GM23338 (cell line): ENCODE data around the gene IHH.

Experiments
- CREB1 ChIP-seq: fragments of 250-450 bp; sonication (Bioruptor Pico); IDR thresholded peaks from 2 replicates; pipeline ENCODE4 v1.5.0; 2020; ENCODE audit warnings: low read depth, mild to moderate bottlenecking, moderate library complexity
- ETS1 ChIP-seq: IDR thresholded peaks from 2 replicates; pipeline ENCODE4 v1.6.1; 2016; ENCODE audit warnings: antibody characterized with exemption
- EZH2 ChIP-seq: fragments of 200-600 bp; sonication (generic); IDR thresholded peaks from one replicate; pipeline ENCODE4 v1.8.0; 2017; ENCODE audit warnings: antibody characterized with exemption, mild to moderate bottlenecking, low read depth; ENCODE audit not compliant: unreplicated experiment
- EZH2phosphoT487 ChIP-seq: fragments of 200-600 bp; sonication (generic); IDR thresholded peaks from one replicate; pipeline ENCODE4 v1.8.1; 2018; ENCODE audit warnings: antibody characterized with exemption; ENCODE audit not compliant: unreplicated experiment
- NANOG ChIP-seq: IDR thresholded peaks from 2 replicates; pipeline ENCODE4 v1.6.1; 2016; ENCODE audit warnings: antibody characterized with exemption, borderline replicate concordance
- POLR2AphosphoS5 ChIP-seq: IDR thresholded peaks from 2 replicates; pipeline ENCODE4 v1.6.1; 2016; ENCODE audit warnings: antibody characterized with exemption, low read depth
- REST ChIP-seq: IDR thresholded peaks from one replicate; pipeline ENCODE4 v1.6.1; 2018; ENCODE audit warnings: antibody characterized with exemption; ENCODE audit not compliant: unreplicated experiment
- TF ChIP-seq, protein P1 (sequence below), 2 experiments: fragments of 200-600 bp in 1 of 2; sonication (generic) in 1 of 2; conservative IDR thresholded peaks; 2 replicates each; pipeline versions ENCODE4 v1.5.1 to v1.6.1; 2016 to 2017; ENCODE audit warnings: antibody characterized with exemption in 2 of 2, low read depth in 2 of 2, mild to moderate bottlenecking in 2 of 2, moderate library complexity in 1 of 2
- TF ChIP-seq, protein P2 (sequence below): fragments of 250-450 bp; sonication (Bioruptor Pico); IDR thresholded peaks from 2 replicates; pipeline ENCODE4 v1.5.0; 2020; ENCODE audit warnings: mild to moderate bottlenecking, moderate library complexity

DNA sequence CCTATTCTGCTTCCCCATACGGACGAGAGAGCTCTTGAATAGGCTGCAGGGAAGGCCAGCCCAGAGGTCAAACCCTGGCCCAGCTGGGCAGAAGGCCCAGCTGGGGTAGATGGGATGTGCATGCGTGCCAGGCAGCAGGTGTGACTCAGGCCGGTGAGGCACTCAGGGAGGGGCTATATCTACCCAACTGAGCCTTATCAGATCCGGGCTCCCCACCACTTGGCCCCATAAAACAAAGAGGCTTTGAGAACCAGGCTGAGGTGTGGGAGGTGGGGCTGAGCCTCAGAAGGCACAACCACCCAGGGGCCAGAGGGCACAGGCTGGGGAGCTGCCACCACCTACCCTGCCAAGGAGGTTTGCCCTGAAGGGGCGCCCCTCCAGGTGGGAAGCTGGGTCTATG, 11.4 kb downstream of the IHH start:
- TF ChIP-seq, protein P1, sequence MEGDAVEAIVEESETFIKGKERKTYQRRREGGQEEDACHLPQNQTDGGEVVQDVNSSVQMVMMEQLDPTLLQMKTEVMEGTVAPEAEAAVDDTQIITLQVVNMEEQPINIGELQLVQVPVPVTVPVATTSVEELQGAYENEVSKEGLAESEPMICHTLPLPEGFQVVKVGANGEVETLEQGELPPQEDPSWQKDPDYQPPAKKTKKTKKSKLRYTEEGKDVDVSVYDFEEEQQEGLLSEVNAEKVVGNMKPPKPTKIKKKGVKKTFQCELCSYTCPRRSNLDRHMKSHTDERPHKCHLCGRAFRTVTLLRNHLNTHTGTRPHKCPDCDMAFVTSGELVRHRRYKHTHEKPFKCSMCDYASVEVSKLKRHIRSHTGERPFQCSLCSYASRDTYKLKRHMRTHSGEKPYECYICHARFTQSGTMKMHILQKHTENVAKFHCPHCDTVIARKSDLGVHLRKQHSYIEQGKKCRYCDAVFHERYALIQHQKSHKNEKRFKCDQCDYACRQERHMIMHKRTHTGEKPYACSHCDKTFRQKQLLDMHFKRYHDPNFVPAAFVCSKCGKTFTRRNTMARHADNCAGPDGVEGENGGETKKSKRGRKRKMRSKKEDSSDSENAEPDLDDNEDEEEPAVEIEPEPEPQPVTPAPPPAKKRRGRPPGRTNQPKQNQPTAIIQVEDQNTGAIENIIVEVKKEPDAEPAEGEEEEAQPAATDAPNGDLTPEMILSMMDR (conservative IDR thresholded peaks at IDR 0.05; ENCODE audit: low read depth in 2 of 2), result no peak
- TF ChIP-seq EZH2phosphoT487 (no peak), POLR2AphosphoS5 (no peak), EZH2 (no peak), ETS1 (no peak), NANOG (no peak), REST (no peak), CREB1 (CRISPR knock-in tag) (no peak)
- TF ChIP-seq, protein P2, sequence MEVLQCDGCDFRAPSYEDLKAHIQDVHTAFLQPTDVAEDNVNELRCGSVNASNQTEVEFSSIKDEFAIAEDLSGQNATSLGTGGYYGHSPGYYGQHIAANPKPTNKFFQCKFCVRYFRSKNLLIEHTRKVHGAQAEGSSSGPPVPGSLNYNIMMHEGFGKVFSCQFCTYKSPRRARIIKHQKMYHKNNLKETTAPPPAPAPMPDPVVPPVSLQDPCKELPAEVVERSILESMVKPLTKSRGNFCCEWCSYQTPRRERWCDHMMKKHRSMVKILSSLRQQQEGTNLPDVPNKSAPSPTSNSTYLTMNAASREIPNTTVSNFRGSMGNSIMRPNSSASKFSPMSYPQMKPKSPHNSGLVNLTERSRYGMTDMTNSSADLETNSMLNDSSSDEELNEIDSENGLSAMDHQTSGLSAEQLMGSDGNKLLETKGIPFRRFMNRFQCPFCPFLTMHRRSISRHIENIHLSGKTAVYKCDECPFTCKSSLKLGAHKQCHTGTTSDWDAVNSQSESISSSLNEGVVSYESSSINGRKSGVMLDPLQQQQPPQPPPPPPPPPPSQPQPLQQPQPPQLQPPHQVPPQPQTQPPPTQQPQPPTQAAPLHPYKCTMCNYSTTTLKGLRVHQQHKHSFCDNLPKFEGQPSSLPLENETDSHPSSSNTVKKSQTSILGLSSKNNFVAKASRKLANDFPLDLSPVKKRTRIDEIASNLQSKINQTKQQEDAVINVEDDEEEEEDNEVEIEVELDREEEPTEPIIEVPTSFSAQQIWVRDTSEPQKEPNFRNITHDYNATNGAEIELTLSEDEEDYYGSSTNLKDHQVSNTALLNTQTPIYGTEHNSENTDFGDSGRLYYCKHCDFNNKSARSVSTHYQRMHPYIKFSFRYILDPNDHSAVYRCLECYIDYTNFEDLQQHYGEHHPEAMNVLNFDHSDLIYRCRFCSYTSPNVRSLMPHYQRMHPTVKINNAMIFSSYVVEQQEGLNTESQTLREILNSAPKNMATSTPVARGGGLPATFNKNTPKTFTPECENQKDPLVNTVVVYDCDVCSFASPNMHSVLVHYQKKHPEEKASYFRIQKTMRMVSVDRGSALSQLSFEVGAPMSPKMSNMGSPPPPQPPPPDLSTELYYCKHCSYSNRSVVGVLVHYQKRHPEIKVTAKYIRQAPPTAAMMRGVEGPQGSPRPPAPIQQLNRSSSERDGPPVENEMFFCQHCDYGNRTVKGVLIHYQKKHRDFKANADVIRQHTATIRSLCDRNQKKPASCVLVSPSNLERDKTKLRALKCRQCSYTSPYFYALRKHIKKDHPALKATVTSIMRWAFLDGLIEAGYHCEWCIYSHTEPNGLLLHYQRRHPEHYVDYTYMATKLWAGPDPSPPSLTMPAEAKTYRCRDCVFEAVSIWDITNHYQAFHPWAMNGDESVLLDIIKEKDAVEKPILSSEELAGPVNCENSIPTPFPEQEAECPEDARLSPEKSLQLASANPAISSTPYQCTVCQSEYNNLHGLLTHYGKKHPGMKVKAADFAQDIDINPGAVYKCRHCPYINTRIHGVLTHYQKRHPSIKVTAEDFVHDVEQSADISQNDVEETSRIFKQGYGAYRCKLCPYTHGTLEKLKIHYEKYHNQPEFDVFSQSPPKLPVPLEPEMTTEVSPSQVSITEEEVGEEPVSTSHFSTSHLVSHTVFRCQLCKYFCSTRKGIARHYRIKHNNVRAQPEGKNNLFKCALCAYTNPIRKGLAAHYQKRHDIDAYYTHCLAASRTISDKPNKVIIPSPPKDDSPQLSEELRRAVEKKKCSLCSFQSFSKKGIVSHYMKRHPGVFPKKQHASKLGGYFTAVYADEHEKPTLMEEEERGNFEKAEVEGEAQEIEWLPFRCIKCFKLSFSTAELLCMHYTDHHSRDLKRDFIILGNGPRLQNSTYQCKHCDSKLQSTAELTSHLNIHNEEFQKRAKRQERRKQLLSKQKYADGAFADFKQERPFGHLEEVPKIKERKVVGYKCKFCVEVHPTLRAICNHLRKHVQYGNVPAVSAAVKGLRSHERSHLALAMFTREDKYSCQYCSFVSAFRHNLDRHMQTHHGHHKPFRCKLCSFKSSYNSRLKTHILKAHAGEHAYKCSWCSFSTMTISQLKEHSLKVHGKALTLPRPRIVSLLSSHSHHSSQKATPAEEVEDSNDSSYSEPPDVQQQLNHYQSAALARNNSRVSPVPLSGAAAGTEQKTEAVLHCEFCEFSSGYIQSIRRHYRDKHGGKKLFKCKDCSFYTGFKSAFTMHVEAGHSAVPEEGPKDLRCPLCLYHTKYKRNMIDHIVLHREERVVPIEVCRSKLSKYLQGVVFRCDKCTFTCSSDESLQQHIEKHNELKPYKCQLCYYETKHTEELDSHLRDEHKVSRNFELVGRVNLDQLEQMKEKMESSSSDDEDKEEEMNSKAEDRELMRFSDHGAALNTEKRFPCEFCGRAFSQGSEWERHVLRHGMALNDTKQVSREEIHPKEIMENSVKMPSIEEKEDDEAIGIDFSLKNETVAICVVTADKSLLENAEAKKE, result no peak
